Measurements from ENCODE around the gene RNF144A. TPM values are rescaled to one million over a fixed set of nuclear protein-coding genes. Genes with fewer than 3 reads are reported as not detected.

Gene RNF144A
- total RNA-seq, 1 experiment from 2014 or later = 10.6 TPM

- DNase-seq = no peak
- Histone ChIP-seq H4K91ac (ENCODE audit: insufficient read length, low read depth, low read length) (no peak overlapping the region), H3K79me1 (ENCODE audit: insufficient read depth, low read depth, low read length, poor library complexity, severe bottlenecking) (no peaks in the 10 kb centered on the region), H2BK5ac (ENCODE audit: insufficient read length, low read length) (no peak overlapping the region), H3K9me3 (ENCODE audit: control insufficient read depth, low read depth, low read length) (no peaks in the 10 kb centered on the region), H2AFZ (ENCODE audit: low read length) (no peak overlapping the region), H3K27ac (ENCODE audit: insufficient read length, low read depth, low read length) (no peak overlapping the region), H4K20me1 (ENCODE audit: control insufficient read depth, insufficient read depth, insufficient read length) (no peaks in the 10 kb centered on the region), H3K56ac (ENCODE audit: insufficient read length, low read depth, low read length) (no peak overlapping the region), H3K9ac (ENCODE audit: extremely low read depth, insufficient read length, low read length) (no peak overlapping the region), H3K23ac (ENCODE audit: insufficient read length, low read depth, low read length) (no peak overlapping the region), H2BK15ac (ENCODE audit: low read depth, low read length) (no peak overlapping the region), H3K23me2 (ENCODE audit: insufficient read length, low read depth, low read length, poor library complexity, severe bottlenecking) (no peaks in the 10 kb centered on the region), H4K5ac (ENCODE audit: insufficient read length, low read depth, low read length) (no peak overlapping the region), H3K4ac (ENCODE audit: low read depth, low read length) (no peak overlapping the region), H3T11ph (ENCODE audit: low read length) (no peak overlapping the region), H2AK5ac (ENCODE audit: insufficient read length, low read length) (no peak overlapping the region), H3K18ac (ENCODE audit: insufficient read length, low read depth, low read length) (no peak overlapping the region), H2BK12ac (ENCODE audit: insufficient read length, low read depth, low read length) (no peak overlapping the region), H3K4me1 (ENCODE audit: insufficient read depth, low read length) (peaks cover 2% of the 10 kb centered on the region; the same call in 1 of the 2 replicates), H3K4me2 (ENCODE audit: insufficient read depth, insufficient read length, low read length) (no peak overlapping the region), H4K8ac (replicated peaks; ENCODE audit: insufficient read length, low read depth, low read length) (no peak overlapping the region), H3K14ac (ENCODE audit: insufficient read depth, low read length) (peak overlapping the region; percentile 61; the same call in 1 of the 2 replicates), H2BK20ac (ENCODE audit: low read depth, low read length, poor library complexity, severe bottlenecking) (no peak overlapping the region), H3K79me2 (ENCODE audit: insufficient read depth, low read length) (no peaks in the 10 kb centered on the region), H2BK120ac (ENCODE audit: low read depth, low read length, poor library complexity, severe bottlenecking) (no peak overlapping the region), H3K27me3 (ENCODE audit: insufficient read depth, low read length) (no peaks in the 10 kb centered on the region)
- WGBS (ENCODE audit: extremely low coverage, insufficient read length, low lambda C conversion rate) = no CpG with 5 or more reads among the region's 6 CpGs
- H3K27me3 Mint-ChIP-seq (ENCODE audit: low read depth) = no peaks in the 10 kb centered on the region; the same call in 1 of the 2 replicates
- H3K4me3 Mint-ChIP-seq = no peak overlapping the region
- H3K36me3 Mint-ChIP-seq (ENCODE audit: insufficient read depth in 1 of 3, low read depth in 3 of 3) = peaks cover 0 to 7% (median 6%) of the 10 kb centered on the region in 3 experiments; a peak in 5 of 7 replicates
- no peak for TF ChIP-seq CTCF (conservative IDR thresholded peaks at IDR 0.05)
- H3K9me3 Mint-ChIP-seq = peaks cover 4 to 8% of the 10 kb centered on the region in 2 experiments; a peak in 2 of 5 replicates
- no peak overlapping the region for H3K27ac Mint-ChIP-seq
- H3K4me1 Mint-ChIP-seq = peaks cover 14 to 16% of the 10 kb centered on the region in 2 experiments
Observed at GRCh38 chr2:7053650-7054265, 136.5 kb downstream of the RNF144A start.

All from H9 (cell line).